ENCODE data around the gene INSIG2.

INSIG2 gene

DNA sequence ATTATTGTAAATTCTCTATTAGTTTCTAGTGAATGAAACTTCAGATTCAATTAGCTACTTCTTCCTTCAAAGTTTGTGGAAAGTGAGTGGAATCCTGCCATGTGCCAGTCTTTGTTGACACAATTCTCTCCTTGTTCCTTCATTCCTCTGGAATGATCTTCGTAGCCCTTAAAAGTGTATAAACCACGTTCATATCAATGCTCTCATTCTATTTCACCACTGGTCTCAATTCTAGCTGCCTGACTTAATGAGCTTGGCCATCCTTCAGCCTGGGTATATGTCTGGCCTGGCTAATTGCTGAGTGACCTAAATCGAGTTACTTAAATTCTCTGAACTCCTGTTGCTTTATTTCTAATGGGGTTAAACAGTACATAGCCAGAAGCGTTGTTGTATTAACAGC is 43.5 kb downstream of the INSIG2 start:
- DNase-seq = no peak

DNA sequence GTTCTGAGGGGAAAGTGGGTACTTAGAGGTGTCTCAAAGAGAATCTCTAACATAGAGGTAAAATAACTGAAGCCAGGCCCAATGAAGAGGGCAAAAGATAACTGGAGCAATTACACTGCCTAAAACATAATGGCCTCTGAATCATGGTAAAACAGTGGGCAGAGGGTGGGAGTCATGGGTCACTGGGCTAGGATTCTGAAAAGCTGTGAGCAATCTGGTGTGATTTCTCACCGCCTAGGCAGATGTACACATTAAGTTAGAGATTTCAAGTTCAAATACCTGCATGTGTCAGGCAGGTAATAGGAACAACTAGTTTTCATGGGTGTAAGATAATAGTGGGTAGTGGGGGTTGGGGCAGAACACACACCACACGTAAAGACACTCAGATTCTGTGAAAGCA is 45.6 kb downstream of the INSIG2 start:
- no peak for DNase-seq

DNA sequence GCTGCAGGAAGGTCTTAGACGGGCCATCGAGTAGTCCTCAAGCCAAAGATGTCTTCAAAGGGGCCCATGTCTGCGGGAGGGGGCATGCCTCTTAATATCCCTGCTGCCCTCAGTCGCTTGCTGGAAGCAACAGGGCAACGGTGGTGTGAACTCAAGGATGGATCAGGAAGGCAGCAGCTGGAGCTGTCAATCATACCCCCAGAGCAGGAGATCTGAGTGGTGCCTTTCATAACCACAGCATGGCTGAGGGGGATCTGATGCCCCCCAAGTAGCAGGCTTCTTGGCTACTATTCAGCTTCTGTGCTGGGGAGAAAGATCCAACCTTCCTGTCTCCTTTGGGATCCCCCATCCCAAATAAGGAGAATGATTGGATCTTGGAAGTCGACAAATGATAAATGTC is 46.4 kb downstream of the INSIG2 start:
- no peak for DNase-seq

DNA sequence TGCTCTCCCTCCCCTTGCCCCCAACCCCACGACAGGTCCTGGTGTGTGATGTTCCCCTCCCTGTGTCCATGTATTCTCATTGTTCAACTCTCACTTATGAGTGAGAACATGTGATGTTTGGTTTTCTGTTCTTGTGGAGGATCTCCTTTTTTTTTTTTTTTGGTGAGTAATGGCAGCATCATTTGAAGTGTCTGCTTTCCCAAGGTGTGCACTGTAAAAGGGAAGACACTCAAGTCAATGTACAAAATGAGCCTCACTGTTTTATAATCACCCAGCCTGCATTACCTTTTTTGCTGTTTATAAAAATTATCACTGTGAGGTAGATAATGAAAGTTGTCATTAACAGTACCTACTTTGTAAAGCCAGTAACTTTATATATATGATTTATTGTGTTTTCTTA is 56.9 kb downstream of the INSIG2 start:
- no peak for DNase-seq

DNA sequence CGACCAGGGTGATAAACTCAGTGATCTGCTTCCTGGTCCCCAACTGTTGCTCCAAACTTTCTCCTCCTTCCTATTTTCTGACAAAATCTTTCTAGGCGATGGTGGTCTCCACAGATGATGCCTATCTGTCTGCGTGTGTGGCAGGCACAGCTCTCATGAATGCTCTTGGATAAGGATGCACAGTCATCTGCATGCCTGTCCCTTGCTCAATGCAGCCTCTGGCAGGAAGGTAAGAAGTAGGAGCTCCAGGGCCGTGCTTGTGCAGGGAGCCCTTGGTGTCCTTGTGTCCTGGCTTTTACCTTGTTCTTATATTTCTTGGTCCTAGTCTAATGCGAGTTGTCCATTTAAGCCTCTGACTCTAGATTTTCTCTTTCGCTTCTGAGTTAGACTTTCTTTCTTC is 57.5 kb downstream of the INSIG2 start:
- no peak for DNase-seq

DNA sequence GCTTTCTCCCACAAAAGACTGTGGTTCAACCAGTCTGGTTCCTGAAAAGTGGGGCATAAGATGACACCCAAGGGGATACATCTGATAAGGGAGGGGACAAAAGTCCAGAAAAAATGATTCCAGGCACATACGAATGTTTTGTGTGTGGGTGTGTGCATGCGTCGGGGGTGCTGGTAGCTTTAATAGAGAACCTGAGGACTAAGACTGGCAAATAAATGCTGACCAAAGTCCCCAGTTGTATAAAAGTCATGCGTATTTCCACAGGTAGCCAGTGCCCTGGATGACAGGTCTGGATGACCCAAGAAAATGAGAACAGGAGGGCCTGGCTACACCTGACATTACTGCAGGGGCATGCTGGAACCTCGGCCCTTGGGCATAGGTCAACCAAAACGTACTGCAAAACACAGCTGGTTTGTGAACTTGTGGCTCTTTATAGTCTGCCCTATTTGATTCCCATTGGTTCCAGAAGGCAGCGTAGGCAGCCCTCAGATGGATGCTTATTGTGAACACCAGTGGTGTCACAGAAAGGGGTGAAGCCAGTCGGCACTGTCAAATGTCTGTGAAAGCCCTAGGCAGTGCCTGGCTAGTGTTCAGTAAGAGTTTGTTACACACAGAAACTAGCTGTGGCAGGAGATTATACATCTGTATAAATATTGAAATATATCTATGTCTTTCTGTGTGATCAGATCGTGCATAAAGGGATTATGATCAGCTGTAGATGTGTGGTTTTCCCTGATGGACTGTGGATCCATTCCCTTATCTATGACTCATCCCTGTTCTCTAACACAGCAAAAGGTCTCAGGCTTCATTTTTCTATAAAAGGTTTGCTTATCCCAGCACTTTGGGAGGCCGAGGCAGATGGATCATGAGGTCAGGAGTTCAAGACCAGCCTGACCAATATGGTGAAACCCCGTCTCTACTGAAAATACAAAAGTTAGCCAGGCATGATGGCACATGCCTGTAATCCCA is 58.3 kb downstream of the INSIG2 start:
- no peak for DNase-seq

DNA sequence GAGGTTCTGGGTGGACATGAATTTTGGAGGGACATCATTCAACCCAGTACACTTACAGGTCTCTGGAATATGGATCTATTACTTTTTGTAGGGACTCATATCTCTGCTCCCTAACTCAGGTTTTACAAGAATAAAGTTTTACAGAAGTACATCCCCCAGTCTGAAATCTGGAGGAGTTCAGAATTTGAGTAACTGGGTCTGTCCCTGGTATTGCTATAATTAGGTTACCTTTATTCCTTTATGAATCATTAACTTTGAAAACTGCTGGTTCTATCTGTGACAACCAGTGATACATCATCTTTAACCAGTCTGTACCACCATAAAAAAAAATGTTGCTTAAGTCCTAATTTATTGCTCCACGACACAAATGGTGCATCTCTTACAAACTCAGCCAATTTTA is 59.9 kb downstream of the INSIG2 start:
- DNase-seq = no peak

DNA sequence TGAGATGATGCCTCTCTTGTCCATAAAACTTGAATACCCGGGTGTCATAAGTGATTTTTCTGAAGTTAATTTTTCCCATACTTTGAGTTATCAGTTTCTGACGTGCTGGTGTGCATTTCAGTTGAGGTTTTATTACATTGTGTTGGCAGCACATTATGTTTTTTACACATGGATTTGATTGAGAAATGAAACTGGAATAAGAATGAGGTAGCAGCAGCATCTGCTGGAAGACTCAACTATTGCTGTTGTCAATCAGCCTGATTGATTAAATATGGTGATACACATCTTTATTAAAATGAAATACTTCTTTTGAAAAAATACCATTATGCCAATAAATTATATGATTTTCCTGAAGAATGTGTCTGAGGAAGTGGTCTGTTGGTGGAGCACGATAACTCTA is 60.5 kb downstream of the INSIG2 start:
- no peak for DNase-seq

DNA sequence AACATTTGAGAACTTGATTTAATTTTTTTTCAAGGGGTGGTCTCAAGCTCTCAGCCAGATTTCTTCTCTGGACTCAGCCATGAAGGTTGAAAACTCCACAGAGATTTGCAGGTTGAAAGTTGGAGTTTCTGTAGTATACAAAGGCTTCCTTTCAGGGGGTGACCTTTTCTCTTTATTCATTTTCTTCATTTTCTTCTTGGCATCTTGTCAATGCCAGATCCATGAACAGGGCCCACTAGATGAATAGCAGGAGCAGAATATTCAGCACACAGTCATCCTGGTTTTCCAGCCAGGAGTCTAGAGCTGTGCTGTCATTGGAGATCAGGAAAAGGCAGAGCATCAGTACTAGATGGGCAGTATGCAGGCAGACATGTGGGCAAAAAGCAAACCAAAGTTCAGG is 62.0 kb downstream of the INSIG2 start:
- no peak for DNase-seq

DNA sequence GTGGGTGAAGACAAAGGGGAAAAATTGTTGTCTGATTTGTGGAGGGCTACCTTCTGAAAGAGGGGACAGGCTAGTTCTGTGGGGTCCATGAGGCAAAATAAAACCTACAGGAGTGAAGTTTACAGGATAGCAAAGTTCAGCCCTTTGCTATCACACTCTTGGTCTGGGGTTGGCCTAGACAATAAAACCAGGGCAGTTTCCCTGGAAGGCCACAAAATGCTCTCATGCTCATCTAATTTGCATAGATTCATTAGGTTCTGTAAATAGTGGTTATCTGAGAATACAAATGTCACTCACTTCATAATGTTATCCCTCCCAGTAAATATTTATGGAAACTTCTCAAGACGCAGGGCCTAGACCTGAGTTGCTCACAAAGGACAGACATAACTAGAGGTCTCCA is 63.6 kb downstream of the INSIG2 start:
- DNase-seq = no peak

DNA sequence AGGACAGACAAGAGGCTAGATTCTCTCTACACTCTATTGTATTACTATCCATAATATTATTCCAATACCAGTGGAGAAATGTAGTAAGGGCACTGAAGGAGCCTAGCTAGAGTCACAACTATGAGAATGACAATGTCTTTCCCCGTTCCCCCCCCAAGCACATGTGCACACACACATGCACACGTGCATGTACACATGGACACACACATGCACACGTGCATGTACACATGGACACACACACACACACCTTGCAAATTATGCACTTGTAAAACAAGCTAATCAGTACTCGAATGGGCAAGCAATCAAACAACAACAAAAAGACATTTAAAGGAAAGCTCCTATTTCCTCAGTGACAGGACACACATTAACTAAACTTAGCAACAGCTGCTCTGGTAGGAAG is 65.2 kb downstream of the INSIG2 start:
- DNase-seq = no peak

DNA sequence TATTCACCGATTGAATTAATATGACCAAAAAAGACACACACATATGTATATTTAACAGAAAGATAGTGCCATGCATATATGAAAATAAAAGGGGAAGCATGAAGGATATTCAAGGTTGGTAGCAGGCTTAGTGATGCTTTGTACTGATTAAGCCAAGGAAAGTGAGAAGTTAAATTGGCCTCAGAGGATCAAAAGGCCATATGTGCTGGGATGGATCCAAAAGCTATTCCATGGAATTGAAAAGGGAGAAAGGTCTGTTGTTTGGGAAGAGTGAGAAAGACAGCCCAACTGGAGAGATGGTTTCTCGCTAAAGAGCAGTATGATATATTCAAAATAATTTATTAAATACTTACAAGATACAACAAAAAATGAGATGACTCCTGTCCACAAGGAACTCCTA is 65.9 kb downstream of the INSIG2 start:
- no peak for DNase-seq
